Transverse colon (tissue), 4 donors: Measurements from ENCODE around the gene DNAJC1. TPM values are rescaled to one million over a fixed set of nuclear protein-coding genes. Genes with fewer than 3 reads are reported as not detected.
"Not testable (repeated sequence)": the region's sequence is repeated elsewhere in the genome, so short reads cannot be mapped to it uniquely, and the experiment has no call there.

Source experiments
- DNase-seq: peaks from one replicate; pipeline ENCODE4 v3.0.0-alpha.2; 2019
- H3K27ac ChIP-seq, 4 donors: fragments of 200-600 bp; sonication (generic); 2 replicates each; pipeline ENCODE4 v1.5.1; 2016 to 2018; ENCODE audit warnings: inconsistent platforms in 4 of 4
- H3K27me3 ChIP-seq: fragments of 200-600 bp; sonication (generic); 2 replicates; pipeline ENCODE4 v1.5.1; 2017; ENCODE audit warnings: inconsistent platforms
- H3K36me3 ChIP-seq, 4 donors: fragments of 200-600 bp; sonication (generic); 2 replicates each; pipeline ENCODE4 v1.5.1; 2017 to 2019; ENCODE audit warnings: inconsistent platforms in 4 of 4
- H3K4me1 ChIP-seq, 4 donors: fragments of 200-600 bp; sonication (generic); 2 replicates each; pipeline ENCODE4 v1.5.1; 2017 to 2020; ENCODE audit warnings: inconsistent platforms in 4 of 4
- H3K4me3 ChIP-seq, 4 donors: fragments of 200-600 bp; sonication (generic); 1 replicate in 1 of 4; 2 replicates in 3 of 4; pipeline versions ENCODE4 v1.5.1 to v1.6.1; 2017 to 2019; ENCODE audit warnings: inconsistent platforms in 4 of 4
- H3K9me3 ChIP-seq, 2 donors: fragments of 200-600 bp; sonication (generic); 2 replicates each; pipeline ENCODE4 v1.5.1; 2017 to 2019; ENCODE audit warnings: inconsistent platforms in 2 of 2
- EP300 ChIP-seq: sonication (generic); formaldehyde crosslinking; IDR thresholded peaks from one replicate; pipeline ENCODE4 v1.6.1; 2017; ENCODE audit warnings: antibody characterized with exemption, low read depth
- POLR2A ChIP-seq: fragments of 450-650 bp; IDR thresholded peaks from one replicate; pipeline ENCODE4 v1.6.1; 2016; ENCODE audit warnings: antibody characterized with exemption, mild to moderate bottlenecking, moderate library complexity
- POLR2AphosphoS5 ChIP-seq, 3 donors: sonication (generic); formaldehyde crosslinking; IDR thresholded peaks; one replicate each; pipeline ENCODE4 v1.6.1; 2016; ENCODE audit warnings: antibody characterized with exemption in 3 of 3
- WGBS, 2 donors: methylation state at CpG; one replicate each; pipeline ENCODE4 v1.1.5; 2018; ENCODE audit warnings: low coverage in 1 of 2; 5-methylcytosine and 5-hydroxymethylcytosine counted together
- in situ Hi-C, 4 donors: fragments of 200-750 bp; cut with MboI; loops; one replicate each; pipeline versions ENCODE4 v1.15.0 to v1.15.1; 2017; ENCODE audit warnings: low sequenced_read_pairs in 3 of 4, low pct_ligation_motif_present in 1 of 4, low pct_unique_long_range_greater_than_20kb in 1 of 4
- intact Hi-C: fragments of 100-400 bp; cut with DNase I; formaldehyde crosslinking; loops from one replicate; pipeline ENCODE4 v1.15.1; 2023; ENCODE audit warnings: low total_unique reads
- total RNA-seq, 4 donors: library from RNA; depleted of rRNA; stranded (reverse); fragments of >200 nt; gene quantifications; one replicate each; pipeline ENCODE4 v1.1.0, GENCODE V29; 2016
- TF ChIP-seq, protein P1 (sequence below), 5 experiments: fragments of 200-600 bp in 3 of 5; fragments of 450-650 bp in 2 of 5; sonication (generic) in 3 of 5; IDR thresholded peaks; 1 replicate in 2 of 5; 2 replicates in 3 of 5; pipeline ENCODE4 v1.5.1; 2016 to 2017; ENCODE audit warnings: antibody characterized with exemption in 5 of 5, inconsistent platforms in 3 of 5, mild to moderate bottlenecking in 2 of 5, moderate library complexity in 1 of 5

DNAJC1 gene
- total RNA-seq, 4 donors from 2014 or later: 18.5 to 71.7 (median 48.4) TPM

DNA sequence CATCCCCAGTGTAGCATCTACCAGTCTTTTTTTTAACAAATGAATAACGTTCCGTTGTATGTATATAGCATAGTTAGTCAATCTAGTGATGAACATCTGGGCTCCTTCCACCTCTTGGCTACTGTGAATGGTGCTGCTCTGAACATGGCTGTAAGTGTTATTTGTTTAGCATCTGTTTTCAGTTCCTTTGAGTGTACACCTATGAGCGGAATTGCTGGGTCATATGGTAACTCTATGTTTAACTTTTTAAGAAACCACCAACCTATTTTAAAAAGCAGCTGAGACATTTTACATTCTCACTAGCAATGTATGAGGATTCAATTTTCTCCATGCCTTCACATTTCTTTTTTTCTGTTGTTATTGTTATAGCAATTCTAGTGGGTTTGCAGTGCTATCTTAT, 178.2 kb downstream of the DNAJC1 start:
- H3K9me3 ChIP-seq: peaks cover 30 to 34% of the 10 kb centered on the region in 2 donors
- H3K36me3 ChIP-seq: peaks cover 0 to 7% (median 0%) of the 10 kb centered on the region in 4 donors
- H3K4me1 ChIP-seq: no peaks in the 10 kb centered on the region
- in situ Hi-C loops: no loop called here
- TF ChIP-seq POLR2AphosphoS5 (IDR thresholded peaks at IDR 0.05) (no peak), EP300 (no peak), POLR2A (no peak)
- TF ChIP-seq, protein P1, sequence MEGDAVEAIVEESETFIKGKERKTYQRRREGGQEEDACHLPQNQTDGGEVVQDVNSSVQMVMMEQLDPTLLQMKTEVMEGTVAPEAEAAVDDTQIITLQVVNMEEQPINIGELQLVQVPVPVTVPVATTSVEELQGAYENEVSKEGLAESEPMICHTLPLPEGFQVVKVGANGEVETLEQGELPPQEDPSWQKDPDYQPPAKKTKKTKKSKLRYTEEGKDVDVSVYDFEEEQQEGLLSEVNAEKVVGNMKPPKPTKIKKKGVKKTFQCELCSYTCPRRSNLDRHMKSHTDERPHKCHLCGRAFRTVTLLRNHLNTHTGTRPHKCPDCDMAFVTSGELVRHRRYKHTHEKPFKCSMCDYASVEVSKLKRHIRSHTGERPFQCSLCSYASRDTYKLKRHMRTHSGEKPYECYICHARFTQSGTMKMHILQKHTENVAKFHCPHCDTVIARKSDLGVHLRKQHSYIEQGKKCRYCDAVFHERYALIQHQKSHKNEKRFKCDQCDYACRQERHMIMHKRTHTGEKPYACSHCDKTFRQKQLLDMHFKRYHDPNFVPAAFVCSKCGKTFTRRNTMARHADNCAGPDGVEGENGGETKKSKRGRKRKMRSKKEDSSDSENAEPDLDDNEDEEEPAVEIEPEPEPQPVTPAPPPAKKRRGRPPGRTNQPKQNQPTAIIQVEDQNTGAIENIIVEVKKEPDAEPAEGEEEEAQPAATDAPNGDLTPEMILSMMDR (IDR thresholded peaks at IDR 0.05): no peak
- no peak overlapping the region for H3K27ac ChIP-seq
- H3K27me3 ChIP-seq: no peaks in the 10 kb centered on the region
- DNase-seq: no peak
- H3K4me3 ChIP-seq: no peak overlapping the region
- 88 to 100% methylated on average over 3 of the region's 3 CpGs for WGBS, 2 donors
- intact Hi-C loops: no loop called here

GRCh38 chr10:21824409-21824808, 179.1 kb downstream of the DNAJC1 start:
- no peaks in the 10 kb centered on the region for H3K27me3 ChIP-seq
- 91 to 92% methylated on average over 4 of the region's 4 CpGs for WGBS, 2 donors
- in situ Hi-C loops (no loop called here), intact Hi-C loops (no loop called here)
- H3K4me1 ChIP-seq: no peaks in the 10 kb centered on the region
- peaks cover 23 to 25% of the 10 kb centered on the region in 2 donors for H3K9me3 ChIP-seq
- no peak for DNase-seq
- no peak overlapping the region for H3K27ac ChIP-seq
- peaks cover 0 to 7% (median 0%) of the 10 kb centered on the region in 4 donors for H3K36me3 ChIP-seq
- TF ChIP-seq POLR2A (no peak), EP300 (no peak), POLR2AphosphoS5 (IDR thresholded peaks at IDR 0.05) (no peak)
- TF ChIP-seq, protein P1 (IDR thresholded peaks at IDR 0.05): no peak
- no peak overlapping the region for H3K4me3 ChIP-seq

- no peak overlapping the region for H3K27ac ChIP-seq
- WGBS, 2 donors: 39 to 41% methylated on average over 2 of the region's 2 CpGs
- peaks cover 0 to 2% (median 0%) of the 10 kb centered on the region in 4 donors for H3K36me3 ChIP-seq
- TF ChIP-seq POLR2A (no peak), POLR2AphosphoS5 (IDR thresholded peaks at IDR 0.05) (no peak), EP300 (no peak)
- TF ChIP-seq, protein P1 (IDR thresholded peaks at IDR 0.05): no peak
- H3K4me3 ChIP-seq: no peak overlapping the region
- H3K27me3 ChIP-seq: no peaks in the 10 kb centered on the region
- peaks cover 22 to 23% of the 10 kb centered on the region in 2 donors for H3K9me3 ChIP-seq
- intact Hi-C loops: no loop called here
- in situ Hi-C loops: no loop called here
- DNase-seq: no peak
- no peaks in the 10 kb centered on the region for H3K4me1 ChIP-seq
Measured at GRCh38 chr10:21823617-21824016, 179.9 kb downstream of the DNAJC1 start.

DNA sequence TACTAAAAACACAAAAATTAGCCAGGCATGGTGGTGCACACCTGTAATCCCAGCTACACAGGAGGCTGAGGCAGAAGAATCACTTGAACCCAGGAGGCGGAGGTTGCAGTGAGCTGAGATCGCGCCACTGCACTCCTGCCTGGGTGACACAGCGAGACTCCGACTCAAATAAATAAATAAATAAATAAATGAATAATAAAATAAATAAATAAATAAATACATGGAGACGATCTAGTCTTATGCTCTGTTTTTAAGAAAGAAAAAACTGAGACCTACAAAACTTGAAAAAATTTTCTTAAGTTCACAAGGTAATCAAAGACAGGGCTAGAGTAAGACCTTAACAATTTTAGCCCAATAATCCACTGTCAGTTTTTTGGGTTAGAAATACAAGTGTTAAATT, 181.3 kb downstream of the DNAJC1 start:
- WGBS, 2 donors: 97 to 98% methylated on average over 6 of the region's 6 CpGs
- in situ Hi-C loops, H3K27ac ChIP-seq: not testable (repeated sequence)

DNA sequence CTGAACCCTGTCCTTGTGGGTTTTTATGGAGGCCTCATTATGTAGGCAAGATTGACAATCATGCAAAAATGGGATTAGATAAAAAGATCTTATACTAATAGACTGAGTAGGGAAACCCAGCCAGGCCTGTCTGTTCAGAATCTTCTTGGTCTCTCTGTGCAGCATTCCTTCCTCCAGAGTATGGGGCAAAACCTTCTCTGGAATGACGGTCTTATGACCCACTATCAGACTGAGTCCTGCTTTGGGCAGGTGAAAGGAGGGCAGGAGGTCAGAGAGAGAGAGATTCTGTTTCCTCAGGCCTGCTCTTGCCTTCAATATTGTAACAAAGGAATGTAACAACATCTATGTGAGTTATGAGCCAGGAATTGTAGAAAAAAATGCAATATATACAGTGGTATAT, 182.6 kb downstream of the DNAJC1 start:
- in situ Hi-C loops: no loop called here
- TF ChIP-seq, protein P1 (IDR thresholded peaks at IDR 0.05): no peak
- no peak for TF ChIP-seq EP300
- no peak for TF ChIP-seq POLR2A
- no peak for TF ChIP-seq POLR2AphosphoS5 (IDR thresholded peaks at IDR 0.05)
- 92 to 100% methylated on average over 1 of the region's 1 CpG for WGBS, 2 donors
- no peak for DNase-seq
- Histone ChIP-seq H3K4me1 (no peaks in the 10 kb centered on the region), H3K36me3 (no peaks in the 10 kb centered on the region), H3K9me3 (peaks cover 6 to 8% of the 10 kb centered on the region in 2 donors), H3K4me3 (no peak overlapping the region), H3K27ac (no peak overlapping the region), H3K27me3 (no peaks in the 10 kb centered on the region)
- intact Hi-C loops: no loop called here

More for the DNA sequence above, 181.3 kb downstream of the DNAJC1 start:
- H3K36me3 ChIP-seq, H3K4me1 ChIP-seq, H3K4me3 ChIP-seq, H3K27me3 ChIP-seq, DNase-seq, intact Hi-C loops: not testable (repeated sequence)
- peaks cover 18 to 19% of the 10 kb centered on the region in 2 donors for H3K9me3 ChIP-seq

DNA sequence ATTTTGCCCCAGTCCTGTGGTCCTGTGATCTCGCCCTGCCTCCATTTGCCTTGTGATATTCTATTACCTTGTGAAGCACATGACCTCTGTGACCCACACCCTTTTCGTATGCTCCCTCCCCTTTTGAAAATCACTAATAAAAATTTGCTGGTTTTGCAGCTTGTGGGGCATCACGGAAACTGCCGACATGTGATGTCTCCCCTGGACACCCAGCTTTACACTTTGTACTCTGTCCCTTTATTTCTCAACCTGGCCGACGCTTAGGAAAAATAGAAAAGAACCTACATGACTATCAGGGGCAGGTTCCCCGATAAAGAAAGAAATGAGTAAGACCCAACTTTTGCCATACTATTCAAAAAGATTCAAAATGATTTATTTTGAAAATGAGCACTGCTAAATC, 185.1 kb downstream of the DNAJC1 start:
- 95 to 98% methylated on average over 6 to 7 of the region's 7 CpGs for WGBS, 2 donors
- H3K9me3 ChIP-seq, intact Hi-C loops, H3K4me1 ChIP-seq, H3K27me3 ChIP-seq, H3K4me3 ChIP-seq, DNase-seq, in situ Hi-C loops, H3K27ac ChIP-seq, H3K36me3 ChIP-seq: not testable (repeated sequence)
